SIG-M5 treated with dmso at 0.1 percent for 504 hours (cell line): ENCODE measurements around the gene RELB.
"Not testable (repeated sequence)": the region's sequence is repeated elsewhere in the genome, so short reads cannot be mapped to it uniquely, and the experiment has no call there.

ENCODE experiments used
- DNase-seq: peaks from one replicate; lab custom pipeline; 2025; ENCODE audit not compliant: unreplicated experiment; lab: John Stamatoyannopoulos, UW

RELB gene

DNA sequence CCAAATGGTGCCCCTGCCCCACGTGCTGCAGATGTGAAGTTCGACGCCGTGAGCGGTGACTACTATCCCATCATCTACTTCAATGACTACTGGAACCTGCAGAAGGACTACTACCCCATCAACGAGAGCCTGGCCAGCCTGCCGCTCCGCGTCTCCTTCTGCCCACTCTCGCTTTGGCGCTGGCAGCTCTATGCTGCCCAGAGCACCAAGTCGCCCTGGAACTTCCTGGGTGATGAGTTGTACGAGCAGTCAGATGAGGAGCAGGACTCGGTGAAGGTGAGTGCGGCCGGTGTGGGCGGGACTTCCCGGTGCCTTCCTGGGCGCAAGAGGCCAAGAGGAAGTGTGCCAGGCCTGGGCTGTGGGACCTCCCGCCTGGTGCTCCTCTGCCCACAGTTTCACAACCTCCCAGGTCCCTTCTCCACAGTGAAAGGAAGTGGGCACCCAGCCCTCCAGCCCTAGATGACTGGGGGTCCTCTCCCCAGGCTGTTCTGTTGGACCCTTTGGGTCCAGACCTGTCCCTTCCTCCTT lies 14.1 kb upstream of the RELB start:
- no peak for DNase-seq

DNA sequence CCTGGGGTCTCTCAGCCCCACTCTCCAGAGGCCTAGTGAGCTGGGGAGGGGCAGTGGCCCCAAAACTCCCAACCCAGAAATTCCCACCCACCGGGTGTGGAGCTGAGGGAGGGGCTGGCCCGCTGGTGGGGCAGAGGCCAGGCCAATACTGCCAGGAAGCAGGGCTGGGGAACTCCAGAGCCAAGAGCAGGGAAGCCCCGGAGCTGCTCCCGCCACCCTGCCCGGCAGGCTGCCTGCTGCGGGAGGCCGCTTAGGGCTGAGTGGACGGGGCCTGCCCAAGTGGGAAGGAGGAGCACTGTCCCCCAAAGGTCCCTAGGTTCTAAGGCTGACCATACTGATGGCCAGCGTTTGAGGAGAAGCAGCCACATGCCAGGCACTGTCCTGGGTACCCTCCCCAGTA lies 13.0 kb upstream of the RELB start:
- DNase-seq, result no peak

DNA sequence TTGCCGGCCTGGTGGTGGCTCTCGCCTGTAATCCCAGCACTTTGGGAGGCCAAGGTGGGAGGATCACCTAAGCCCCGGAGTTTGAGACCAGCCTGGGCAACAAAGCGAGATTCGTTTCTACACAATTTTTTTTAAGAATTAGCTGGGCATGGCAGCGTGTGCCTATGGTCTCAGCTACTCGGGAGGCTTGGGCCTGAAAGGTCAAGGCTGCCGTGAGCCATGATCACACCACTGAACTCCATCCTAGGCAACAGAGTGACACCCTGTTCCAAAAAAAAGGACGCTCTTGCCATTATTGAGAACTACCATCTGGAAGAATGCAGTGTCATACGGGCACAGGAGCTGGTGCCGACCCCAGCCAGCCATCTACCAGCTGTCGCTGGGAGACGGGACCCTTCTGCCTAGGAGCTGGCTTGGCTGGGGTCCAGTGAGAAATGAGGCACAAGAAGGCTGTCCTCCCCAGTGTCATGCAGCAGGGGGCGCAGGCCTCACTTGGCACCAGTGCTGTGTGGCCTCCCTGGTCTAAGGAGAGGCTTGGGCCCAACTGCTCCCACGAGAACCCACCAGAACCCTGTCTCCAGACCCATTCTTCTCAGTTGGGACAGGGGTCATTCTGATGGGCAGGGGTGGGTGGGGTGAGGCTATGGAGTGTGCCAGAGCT lies 12.2 kb upstream of the RELB start:
- DNase-seq, result peak; percentile 33

DNA sequence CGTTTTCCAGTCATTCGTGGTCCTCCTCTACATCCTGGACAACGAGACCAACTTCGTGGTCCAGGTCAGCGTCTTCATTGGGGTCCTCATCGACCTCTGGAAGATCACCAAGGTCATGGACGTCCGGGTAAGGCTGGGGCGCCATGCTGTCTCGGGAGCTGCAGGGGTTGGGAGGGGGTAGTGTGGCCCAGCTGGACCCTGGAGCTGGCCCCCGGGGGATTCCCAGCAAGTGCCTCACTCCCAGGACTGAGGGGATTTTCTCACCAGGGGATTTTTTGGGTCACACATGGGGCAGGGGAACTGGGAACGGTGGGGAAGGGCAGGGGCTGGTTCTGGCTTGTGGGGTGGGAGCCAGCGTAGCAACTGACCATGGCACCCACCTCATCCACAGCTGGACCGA lies 10.8 kb upstream of the RELB start:
- no peak for DNase-seq

DNA sequence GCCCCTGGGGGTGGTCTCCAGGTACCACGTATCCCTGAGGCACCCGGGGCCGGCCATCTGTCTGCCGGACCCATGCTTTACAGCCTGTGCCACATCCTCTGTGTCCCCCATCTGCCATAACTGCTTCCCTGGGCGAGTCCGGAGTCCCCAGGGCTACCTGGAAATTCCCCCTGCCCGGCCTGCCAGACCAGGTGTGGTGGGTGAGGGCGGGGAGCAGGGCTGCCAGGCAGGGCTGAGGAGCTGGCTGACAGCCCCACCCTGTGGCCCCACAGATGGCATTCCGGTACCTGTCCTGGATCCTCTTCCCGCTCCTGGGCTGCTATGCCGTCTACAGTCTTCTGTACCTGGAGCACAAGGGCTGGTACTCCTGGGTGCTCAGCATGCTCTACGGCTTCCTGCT lies 10.3 kb upstream of the RELB start:
- no peak for DNase-seq

DNA sequence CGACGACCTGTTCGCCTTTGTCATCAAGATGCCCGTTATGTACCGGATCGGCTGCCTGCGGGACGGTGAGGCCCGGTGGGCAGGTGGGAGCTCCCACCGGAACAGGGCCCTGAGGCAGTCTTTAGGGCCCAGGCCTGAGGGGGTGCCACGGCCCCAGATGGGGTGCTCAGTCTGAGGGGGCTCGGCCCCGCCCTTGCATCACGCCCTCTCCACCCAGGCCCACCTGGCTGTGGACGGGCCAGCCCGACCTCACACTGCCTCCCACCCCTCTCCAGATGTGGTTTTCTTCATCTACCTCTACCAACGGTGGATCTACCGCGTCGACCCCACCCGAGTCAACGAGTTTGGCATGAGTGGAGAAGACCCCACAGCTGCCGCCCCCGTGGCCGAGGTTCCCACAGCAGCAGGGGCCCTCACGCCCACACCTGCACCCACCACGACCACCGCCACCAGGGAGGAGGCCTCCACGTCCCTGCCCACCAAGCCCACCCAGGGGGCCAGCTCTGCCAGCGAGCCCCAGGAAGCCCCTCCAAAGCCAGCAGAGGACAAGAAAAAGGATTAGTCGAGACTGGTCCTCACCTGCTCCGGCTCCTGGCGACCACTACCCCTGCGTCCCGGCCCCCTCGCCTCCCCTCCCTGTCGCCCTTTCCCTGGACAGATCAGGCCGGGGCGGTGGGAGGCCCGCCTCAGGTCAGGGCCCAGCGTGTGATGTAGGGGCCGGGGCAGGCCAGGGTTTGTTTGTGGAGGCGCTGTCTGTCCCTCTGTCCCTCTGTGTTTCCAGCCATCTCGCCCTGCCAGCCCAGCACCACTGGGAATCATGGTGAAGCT lies 8.7 kb upstream of the RELB start:
- no peak for DNase-seq

DNA sequence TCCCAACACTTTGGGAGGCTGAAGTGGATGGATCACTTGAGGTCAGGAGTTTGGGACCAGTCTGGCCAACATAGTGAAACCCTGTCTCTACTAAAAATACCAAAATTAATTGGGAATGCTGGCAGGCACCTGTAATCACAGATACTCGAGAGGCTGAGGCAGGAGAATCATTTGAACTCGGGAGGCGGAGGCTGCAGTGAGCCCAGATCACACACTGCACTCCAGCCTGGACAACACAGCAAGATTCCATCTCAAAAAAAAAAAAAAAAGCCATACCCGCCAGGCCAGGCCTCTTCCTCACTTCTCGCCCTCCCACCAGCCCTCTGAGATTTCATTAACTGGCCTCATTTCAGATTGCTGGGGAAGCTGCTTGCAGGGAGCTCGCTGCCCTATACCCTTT lies 7.7 kb upstream of the RELB start:
- DNase-seq, result no peak

DNA sequence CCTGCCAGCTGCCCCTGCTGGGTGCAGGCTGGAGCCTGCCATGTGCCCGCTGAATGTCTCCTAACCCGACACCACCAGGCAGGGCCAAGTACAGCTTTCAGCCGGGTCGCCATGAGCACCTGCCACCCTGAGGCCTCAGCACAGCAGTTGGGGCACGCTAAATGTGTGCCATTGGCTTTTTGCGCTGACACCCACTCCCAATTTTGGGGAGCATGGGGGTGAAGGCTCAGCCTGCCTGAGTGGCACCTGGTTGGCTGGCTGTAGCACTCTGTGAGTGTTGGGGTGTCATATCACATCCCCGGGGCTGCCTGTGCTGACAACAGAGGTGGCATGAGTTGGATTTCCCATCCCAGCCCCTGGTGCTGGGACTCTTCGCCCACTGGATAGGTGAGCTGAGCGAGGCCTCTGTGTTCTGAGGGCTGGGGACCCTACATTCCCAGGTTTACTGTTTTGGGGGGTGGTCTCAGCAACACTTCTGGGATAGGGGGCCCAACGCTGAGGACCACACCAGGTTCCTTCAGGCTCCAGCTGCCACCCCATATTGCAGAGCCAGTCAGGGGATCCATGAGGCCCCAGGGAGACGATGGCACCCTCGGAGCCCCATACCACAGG lies 7.2 kb upstream of the RELB start:
- DNase-seq, result no peak

DNA sequence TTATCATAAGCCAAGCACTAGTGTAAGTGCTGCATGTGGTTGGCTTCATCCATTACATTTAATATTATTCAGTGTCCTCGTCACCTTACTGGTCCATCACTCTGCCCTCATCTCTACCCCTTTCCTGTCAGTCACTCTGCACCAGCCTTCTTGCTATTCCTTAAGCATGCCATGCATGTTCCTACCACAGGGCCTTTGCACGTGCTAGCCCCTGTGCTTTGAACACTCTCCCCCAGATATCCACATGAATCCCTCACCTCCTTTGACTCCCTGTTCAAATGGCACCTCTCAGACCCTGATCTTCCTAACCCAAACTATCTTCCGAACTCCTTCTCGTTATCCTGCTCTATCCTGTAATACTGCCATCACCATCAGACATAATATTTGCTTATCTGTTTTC lies 3.2 kb upstream of the RELB start:
- DNase-seq, result no peak

DNA sequence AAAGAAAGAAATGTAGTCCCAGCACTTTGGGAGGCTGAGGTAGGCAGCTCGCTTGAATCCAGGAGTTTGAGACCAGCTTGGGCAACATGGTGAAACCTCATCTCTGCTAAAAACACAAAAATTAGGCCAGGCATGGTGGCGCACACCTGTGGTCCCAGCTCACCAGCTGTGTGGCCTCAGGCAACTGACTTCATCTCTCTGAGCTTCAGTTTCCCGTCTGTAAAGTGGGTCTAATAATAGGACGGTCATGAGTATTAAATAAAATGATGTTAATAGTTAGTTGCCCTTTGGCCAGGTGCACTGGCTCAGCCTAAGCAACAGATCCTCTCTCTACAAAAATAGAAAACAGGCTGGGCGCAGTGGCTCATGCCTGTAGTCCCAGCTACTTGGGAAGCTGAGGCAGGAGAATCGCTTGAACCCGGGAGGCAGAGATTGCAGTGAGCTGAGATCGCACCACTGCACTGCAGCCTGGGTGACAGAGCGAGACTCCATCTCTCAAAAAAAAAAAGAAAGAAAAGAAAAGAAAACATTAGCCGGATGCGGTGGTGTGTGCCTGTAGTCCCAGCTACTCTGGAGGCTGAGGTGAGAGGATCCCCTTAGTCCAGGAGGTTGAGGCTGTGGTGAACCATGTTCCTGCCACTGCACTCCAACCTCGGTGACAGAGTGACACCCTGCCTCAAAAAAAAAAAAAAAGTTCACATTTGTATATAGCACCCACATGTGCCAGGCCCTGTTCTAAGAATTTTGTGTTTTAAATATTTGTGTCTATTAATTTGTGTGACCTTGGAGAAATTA lies 1.9 kb upstream of the RELB start:
- DNase-seq, result not testable (repeated sequence)

DNA sequence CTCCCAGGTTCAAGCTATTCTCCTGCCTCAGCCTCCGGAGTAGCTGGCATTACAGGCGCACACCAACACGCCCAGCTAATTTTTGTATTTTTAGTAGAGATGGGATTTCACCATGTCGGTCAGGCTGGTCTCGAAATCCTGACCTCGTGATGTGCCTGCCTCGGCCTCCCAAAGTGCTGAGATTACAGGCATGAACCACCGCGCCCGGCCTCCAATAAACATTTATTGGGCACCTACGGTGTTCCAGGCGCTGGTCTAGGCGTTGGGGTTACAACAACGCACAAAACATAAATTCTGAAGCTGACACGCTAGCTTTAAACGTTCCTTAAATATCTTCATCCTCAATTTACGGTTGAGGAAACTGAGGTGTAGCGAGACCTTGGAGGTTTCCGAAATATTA lies 599 bp upstream of the RELB start:
- not testable (repeated sequence) for DNase-seq

DNA sequence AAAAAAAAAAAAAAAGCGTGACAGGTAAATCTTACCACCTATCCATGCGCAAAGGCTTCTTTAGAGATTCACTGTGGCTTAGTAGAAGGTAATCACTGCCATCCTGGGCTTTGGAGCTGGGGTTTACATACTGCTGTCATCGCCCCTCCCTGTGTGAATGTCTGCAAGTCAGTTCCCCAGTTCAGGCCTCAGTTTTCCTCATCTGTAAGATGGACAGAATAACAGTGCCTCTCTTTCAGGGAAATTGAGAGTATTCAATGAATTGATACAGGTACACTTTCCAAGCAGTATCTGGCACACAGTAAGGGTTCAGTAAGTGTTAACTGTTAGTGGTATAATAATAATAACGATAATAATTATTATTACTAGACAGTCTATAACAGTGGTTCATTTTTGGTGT lies 2.2 kb downstream of the RELB start:
- no peak for DNase-seq

DNA sequence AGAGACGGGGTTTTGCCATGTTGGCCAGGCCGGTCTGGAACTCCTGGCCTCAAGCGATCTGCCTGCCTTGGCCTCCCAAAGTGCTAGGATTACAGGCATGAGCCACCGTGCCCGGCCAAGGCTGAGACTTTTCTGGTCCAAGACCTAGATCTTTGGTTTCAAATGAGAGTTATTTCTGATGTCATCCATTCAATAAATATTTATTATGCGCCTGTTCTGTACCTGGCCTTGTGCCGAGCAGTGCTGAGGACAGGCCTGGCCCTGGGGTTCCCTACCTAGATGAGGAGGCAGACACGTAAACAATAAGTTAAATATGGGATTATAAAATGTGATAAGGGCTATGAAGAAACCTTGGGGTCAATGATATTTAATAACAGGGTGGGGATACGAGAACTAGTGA lies 4.5 kb downstream of the RELB start:
- no peak for DNase-seq

DNA sequence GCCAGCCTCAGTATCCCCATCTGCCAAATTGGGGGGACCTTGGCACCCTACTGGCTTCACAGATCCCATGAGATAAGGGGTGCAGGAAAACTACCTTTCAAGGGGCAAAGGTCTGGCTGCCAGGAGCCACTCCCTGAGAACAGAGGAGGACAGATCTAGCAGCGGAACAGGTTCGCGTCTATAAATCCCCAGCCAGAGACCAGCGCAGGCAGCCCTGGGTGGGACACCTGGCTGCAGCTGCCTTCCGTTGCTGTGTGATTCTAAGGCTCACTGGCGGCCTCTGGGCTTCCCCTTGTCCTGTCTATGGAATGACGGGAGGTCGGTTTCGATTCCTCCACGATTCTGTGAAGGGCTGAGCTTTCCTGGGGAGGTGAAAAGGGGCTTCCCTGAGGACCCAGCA lies 7.3 kb downstream of the RELB start:
- no peak for DNase-seq

DNA sequence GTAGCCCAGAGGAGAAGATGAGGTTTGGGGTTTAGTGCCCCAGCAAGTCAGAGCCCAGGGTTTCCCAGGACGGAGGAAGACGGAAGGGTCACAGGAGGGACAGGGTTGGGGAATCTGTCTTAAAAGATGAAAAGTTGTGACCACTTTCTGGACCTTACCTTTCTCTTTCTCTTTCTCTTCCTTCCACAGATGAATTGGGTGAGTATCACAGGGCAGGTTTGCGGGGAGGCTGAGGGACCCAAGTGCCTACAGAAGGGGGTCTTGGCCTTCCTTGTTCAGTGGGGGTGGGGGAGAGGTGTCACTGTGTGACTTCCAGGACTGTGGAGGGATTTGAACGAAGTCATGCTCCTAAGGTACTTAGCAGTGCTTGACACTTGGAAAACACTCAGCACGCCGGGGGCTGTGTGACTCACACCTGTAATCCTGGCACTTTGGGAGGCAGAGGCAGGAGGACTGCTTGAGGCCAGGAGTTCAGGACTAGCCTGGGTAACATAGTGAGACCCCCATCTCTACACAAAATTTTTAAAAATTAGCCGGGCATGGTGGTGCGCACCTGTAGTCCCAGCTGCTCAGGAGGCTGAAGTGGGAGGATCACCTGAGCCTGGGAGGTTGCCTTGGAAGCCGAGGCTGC lies 8.5 kb downstream of the RELB start:
- DNase-seq, result no peak

DNA sequence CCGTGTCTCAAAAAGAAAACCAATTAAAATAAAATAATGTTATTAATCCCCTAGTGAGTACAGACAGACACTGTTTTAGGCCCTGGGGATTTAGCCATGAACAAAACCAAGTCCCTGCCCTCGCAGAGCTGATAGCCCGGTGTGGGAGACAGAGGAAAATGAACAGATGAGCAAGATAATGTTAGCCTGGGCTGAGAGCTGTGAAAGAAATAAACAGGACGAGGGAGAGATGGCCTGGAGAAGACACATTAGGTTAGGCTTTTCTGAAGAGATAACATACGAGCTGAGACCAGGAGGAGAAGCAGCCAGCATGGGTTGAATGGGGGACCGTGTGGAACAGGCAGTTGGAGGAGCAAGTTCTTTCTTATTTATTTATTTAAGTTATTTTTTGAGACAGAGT lies 9.0 kb downstream of the RELB start:
- no peak for DNase-seq

DNA sequence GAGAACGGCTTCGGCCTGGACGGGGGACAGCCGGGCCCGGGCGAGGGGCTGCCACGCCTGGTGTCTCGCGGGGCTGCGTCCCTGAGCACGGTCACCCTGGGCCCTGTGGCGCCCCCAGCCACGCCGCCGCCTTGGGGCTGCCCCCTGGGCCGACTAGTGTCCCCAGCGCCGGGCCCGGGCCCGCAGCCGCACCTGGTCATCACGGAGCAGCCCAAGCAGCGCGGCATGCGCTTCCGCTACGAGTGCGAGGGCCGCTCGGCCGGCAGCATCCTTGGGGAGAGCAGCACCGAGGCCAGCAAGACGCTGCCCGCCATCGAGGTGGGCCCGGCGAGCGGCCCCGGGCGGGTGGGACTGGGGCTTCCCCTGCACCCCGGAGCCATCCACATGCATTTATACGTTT lies 10.7 kb downstream of the RELB start:
- no peak for DNase-seq

DNA sequence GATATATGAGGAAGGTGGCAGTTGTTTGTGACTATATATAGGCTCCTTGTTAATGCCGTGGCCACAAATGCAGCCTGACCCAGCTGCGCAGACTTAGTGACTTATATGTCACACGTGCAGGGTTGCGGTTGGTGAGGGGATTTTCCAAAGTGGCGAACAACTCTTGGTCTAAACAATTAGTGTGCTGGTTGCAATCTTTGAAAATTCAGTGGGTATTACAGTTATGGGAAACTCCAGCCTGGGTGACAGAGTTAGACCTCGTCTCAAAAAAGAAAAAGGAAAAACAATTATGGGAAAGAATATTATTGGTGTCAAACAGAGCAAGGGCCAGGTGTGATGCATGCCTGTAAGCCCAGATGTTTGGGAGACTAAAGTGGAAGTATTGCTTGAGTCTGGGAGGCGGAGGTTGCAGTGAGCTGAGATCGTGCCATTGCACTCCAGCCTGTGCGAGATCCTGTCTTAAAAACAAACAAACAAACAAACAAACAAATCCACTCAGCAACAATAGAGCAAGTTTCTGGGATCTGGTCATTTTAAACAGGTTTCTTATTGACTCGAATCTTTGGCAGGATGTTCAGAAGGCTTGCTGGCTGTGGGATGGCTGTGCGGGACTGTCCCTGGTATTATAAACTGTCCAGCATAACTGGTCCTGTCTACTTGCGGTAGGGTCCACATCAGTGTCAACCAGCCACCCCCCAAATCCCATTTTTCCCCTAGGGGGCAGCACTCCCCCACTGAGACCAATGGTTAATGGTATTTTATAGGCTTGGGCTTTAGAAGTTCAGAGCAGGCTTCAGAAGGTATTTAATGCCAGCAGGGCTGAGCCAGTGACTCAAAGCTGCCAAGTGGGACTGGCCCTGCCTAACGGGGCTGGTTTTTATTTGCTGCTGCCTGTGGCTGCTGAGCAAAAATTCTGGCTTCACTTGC lies 15.4 kb downstream of the RELB start:
- DNase-seq, result peak; percentile 66

DNA sequence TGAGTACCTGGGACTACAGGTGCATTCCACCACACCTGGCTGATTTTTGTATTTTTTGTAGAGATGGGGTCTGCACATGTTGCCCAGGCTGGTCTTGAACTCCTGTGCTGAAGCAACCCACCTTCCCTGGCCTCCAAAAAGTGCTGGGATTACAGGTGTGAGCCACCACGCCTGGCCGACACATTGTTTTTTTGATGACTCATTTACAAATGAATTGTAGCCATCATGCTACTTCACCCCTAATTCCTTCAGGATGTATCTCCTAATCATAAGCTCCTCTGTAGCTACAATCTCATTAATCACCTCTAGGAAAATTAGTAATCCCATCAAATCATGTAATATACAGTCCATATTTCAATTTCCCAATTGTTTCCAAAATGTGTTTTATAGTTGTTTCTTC lies 17.9 kb downstream of the RELB start:
- no peak for DNase-seq

DNA sequence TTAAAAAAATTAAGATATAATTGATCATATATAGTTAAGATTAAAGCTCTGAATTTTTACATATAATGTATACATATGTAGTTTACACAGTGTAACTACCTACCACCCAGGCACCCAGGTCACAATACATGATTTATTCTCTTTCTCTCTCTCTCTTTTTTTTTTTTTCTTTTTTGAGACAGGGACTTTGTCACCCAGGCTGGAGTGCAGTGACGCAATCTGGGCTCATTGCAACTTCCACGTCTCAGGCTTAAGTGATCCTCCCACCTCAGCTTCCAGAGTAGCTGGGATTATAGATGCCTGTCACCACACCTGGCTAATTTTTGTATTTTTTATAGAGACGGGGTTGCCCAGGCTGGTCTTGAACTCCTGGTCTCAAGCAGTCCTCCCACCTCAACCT lies 18.8 kb downstream of the RELB start:
- no peak for DNase-seq
